HEK293 (cell line): ENCODE results near the gene ASTN2.

Source experiments
- CTCF ChIA-PET: fragments of 350-600 bp; formaldehyde crosslinking; extraction: SDS; loops from one replicate; lab custom pipeline; 2021; ENCODE audit warnings: antibody characterized with exemption; lab: Yijun Ruan, JAX
- POLR2A ChIA-PET: fragments of 300-600 bp; formaldehyde crosslinking; extraction: SDS; loops from one replicate; lab custom pipeline; 2020; ENCODE audit warnings: antibody characterized with exemption, inconsistent platforms; lab: Yijun Ruan, JAX
- H3K27ac ChIP-seq: fragments of 200-500 bp; sonication (Bioruptor generic); 2 replicates; pipeline ENCODE4 v1.5.1; 2014; ENCODE audit warnings: low read depth, low read length, control low read depth, inconsistent platforms; ENCODE audit errors: extremely low read depth
- H3K36me3 ChIP-seq, 2 experiments: fragments of 200-500 bp in 1 of 2; sonication (Bioruptor generic) in 1 of 2; 1 replicate in 1 of 2; 2 replicates in 1 of 2; pipeline ENCODE4 v1.5.1; 2014 to 2017; ENCODE audit warnings: inconsistent platforms in 2 of 2, low read length in 2 of 2; ENCODE audit not compliant: control insufficient read depth in 2 of 2, insufficient read depth in 1 of 2
- H3K4me1 ChIP-seq: fragments of 200-500 bp; sonication (Bioruptor generic); 2 replicates; pipeline ENCODE4 v1.5.1; 2014; ENCODE audit warnings: mild to moderate bottlenecking, low read length, inconsistent platforms; ENCODE audit not compliant: control insufficient read depth, insufficient read depth
- H3K4me3 ChIP-seq: 2 replicates; pipeline ENCODE4 v1.5.1; 2011; ENCODE audit warnings: low read depth, mild to moderate bottlenecking, control low read depth, low read length, moderate library complexity
- H3K9me3 ChIP-seq: fragments of 200-500 bp; sonication (Bioruptor generic); 2 replicates; pipeline ENCODE4 v1.5.1; 2014; ENCODE audit warnings: low read depth, low read length, inconsistent platforms; ENCODE audit not compliant: control insufficient read depth, insufficient read depth
- ELK4 ChIP-seq: IDR thresholded peaks from 2 replicates; pipeline ENCODE4 v1.6.1; 2011; ENCODE audit warnings: mild to moderate bottlenecking, low read depth, low read length, borderline replicate concordance
- GFI1B ChIP-seq: fragments of 450-650 bp; formaldehyde crosslinking; IDR thresholded peaks from 2 replicates; pipeline ENCODE4 v1.5.1; 2016; ENCODE audit warnings: missing biosample characterization, missing genetic modification characterization
- KLF1 ChIP-seq: fragments of 450-650 bp; formaldehyde crosslinking; IDR thresholded peaks from 2 replicates; pipeline ENCODE4 v1.5.1; 2016; ENCODE audit warnings: missing biosample characterization, missing genetic modification characterization
- SP2 ChIP-seq: fragments of 450-650 bp; formaldehyde crosslinking; IDR thresholded peaks from 2 replicates; pipeline ENCODE4 v1.5.1; 2016; ENCODE audit warnings: missing biosample characterization, missing genetic modification characterization
- ZNF10 ChIP-seq: fragments of 450-650 bp; formaldehyde crosslinking; IDR thresholded peaks from 2 replicates; pipeline ENCODE4 v1.5.1; 2017; ENCODE audit warnings: missing biosample characterization, missing genetic modification characterization
- ZNF112 ChIP-seq: fragments of 450-650 bp; formaldehyde crosslinking; IDR thresholded peaks from 2 replicates; pipeline ENCODE4 v1.5.0; 2017; ENCODE audit warnings: missing biosample characterization, missing genetic modification characterization
- ZNF132 ChIP-seq: fragments of 450-650 bp; formaldehyde crosslinking; IDR thresholded peaks from 2 replicates; pipeline ENCODE4 v1.5.1; 2017; ENCODE audit warnings: missing biosample characterization, missing genetic modification characterization, borderline replicate concordance
- ZNF248 ChIP-seq: fragments of 450-650 bp; formaldehyde crosslinking; IDR thresholded peaks from 2 replicates; pipeline ENCODE4 v1.5.1; 2017; ENCODE audit warnings: missing biosample characterization, missing genetic modification characterization
- ZNF292 ChIP-seq: fragments of 450-650 bp; formaldehyde crosslinking; IDR thresholded peaks from 2 replicates; pipeline ENCODE4 v1.5.1; 2016; ENCODE audit warnings: low read depth, missing biosample characterization, missing genetic modification characterization, borderline replicate concordance
- ZNF362 ChIP-seq: fragments of 450-650 bp; formaldehyde crosslinking; IDR thresholded peaks from 2 replicates; pipeline ENCODE4 v1.5.1; 2016; ENCODE audit warnings: missing biosample characterization, missing genetic modification characterization
- ZNF473 ChIP-seq: fragments of 450-650 bp; formaldehyde crosslinking; IDR thresholded peaks from 2 replicates; pipeline ENCODE4 v1.5.1; 2017; ENCODE audit warnings: missing biosample characterization, missing genetic modification characterization
- ZNF514 ChIP-seq: fragments of 450-650 bp; formaldehyde crosslinking; IDR thresholded peaks from 2 replicates; pipeline ENCODE4 v1.5.1; 2016; ENCODE audit warnings: missing biosample characterization, missing genetic modification characterization
- ZNF561 ChIP-seq: fragments of 450-650 bp; IDR thresholded peaks from 2 replicates; pipeline ENCODE4 v1.5.1; 2018; ENCODE audit warnings: missing biosample characterization, missing genetic modification characterization, borderline replicate concordance
- ZNF621 ChIP-seq: fragments of 450-650 bp; formaldehyde crosslinking; IDR thresholded peaks from 2 replicates; pipeline ENCODE4 v1.5.1; 2017; ENCODE audit warnings: missing biosample characterization, missing genetic modification characterization
- ZNF654 ChIP-seq: fragments of 450-650 bp; formaldehyde crosslinking; IDR thresholded peaks from 2 replicates; pipeline ENCODE4 v1.5.1; 2016; ENCODE audit warnings: low read depth, missing biosample characterization, missing genetic modification characterization
- ZNF830 ChIP-seq: fragments of 450-650 bp; IDR thresholded peaks from 2 replicates; pipeline ENCODE4 v1.5.0; 2018; ENCODE audit warnings: missing biosample characterization, missing genetic modification characterization, low read depth, mild to moderate bottlenecking, moderate library complexity
- ZSCAN4 ChIP-seq: fragments of 450-650 bp; formaldehyde crosslinking; IDR thresholded peaks from 2 replicates; pipeline ENCODE4 v1.5.1; 2017; ENCODE audit warnings: missing biosample characterization, missing genetic modification characterization
- TF ChIP-seq, protein P1 (sequence below): fragments of 450-650 bp; formaldehyde crosslinking; IDR thresholded peaks from 2 replicates; pipeline ENCODE4 v1.5.1; 2016; ENCODE audit warnings: missing biosample characterization, missing genetic modification characterization
- TF ChIP-seq, protein P2 (sequence below): fragments of 450-650 bp; formaldehyde crosslinking; IDR thresholded peaks from 2 replicates; pipeline ENCODE4 v1.5.1; 2017; ENCODE audit warnings: missing biosample characterization, missing genetic modification characterization
- TF ChIP-seq, protein P3 (sequence below): fragments of 450-650 bp; formaldehyde crosslinking; IDR thresholded peaks from 2 replicates; pipeline ENCODE4 v1.5.1; 2017; ENCODE audit warnings: missing biosample characterization, mild to moderate bottlenecking, missing genetic modification characterization, moderate library complexity
- TF ChIP-seq, protein P4 (sequence below): fragments of 450-650 bp; formaldehyde crosslinking; IDR thresholded peaks from 2 replicates; pipeline ENCODE4 v1.5.1; 2016; ENCODE audit warnings: missing biosample characterization, missing genetic modification characterization
- TF ChIP-seq, protein P5 (sequence below): fragments of 450-650 bp; formaldehyde crosslinking; IDR thresholded peaks from 2 replicates; pipeline ENCODE4 v1.5.1; 2017; ENCODE audit warnings: missing biosample characterization, missing genetic modification characterization

The ASTN2 gene

DNA sequence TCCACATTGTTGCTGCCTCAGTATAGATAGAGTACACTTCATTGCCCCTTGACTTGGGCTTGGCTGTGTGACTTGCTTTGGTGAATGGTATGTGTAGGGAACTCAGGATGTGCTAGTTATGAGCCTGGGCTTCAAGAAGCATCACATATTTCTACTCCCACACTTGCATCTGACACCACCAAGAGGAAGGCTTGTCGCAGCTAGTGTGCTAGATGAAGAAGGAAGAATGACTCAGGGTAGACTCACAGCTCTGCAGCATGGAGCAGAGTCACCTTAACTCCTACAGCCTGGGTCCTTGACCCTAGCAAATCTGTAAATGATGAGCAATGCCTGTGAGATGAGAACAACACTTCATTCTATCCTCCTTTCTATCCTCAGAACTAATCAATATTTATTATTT is 261.8 kb downstream of the ASTN2 start:
- CTCF ChIA-PET = no interaction called here
- no peaks in the 10 kb centered on the region for H3K4me1 ChIP-seq

DNA sequence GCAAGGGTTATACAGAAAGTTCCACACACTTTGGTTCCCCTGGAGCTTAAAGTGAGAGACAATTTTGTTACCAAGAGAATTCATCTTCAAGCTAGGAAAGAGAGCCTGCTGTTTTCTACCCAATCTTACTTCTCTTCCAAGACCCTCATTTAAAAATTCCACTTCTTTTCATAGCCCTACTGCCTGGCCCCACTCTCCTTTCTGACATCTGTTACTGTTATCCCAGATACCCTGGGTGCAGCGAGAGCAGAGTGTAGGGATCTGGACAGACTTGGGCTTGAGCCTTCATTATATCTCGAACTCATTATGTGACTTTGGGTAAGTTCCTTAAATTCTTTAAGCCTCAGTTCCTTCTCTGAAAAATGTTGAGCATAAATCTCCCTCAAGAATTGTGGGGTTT is 263.1 kb downstream of the ASTN2 start:
- Histone ChIP-seq H3K27ac (no peak overlapping the region), H3K4me1 (no peaks in the 10 kb centered on the region), H3K9me3 (no peaks in the 10 kb centered on the region), H3K4me3 (no peak overlapping the region), H3K36me3 (no peaks in the 10 kb centered on the region)
- ChIA-PET POLR2A (no interaction called here), CTCF (interaction anchor here (1.0 kb wide), 1 partner anchor 415 kb away, joined by 3 read pairs; no protein-coding TSS in a partner anchor)
- TF ChIP-seq KLF1 (tag by site-specific recombination) = no peak
- TF ChIP-seq SP2 = no peak
- TF ChIP-seq ZNF654 (tag by site-specific recombination) = no peak
- TF ChIP-seq ZNF362 (tag by site-specific recombination) = no peak
- TF ChIP-seq ZNF248 (tag by site-specific recombination) = no peak
- TF ChIP-seq, protein P1, sequence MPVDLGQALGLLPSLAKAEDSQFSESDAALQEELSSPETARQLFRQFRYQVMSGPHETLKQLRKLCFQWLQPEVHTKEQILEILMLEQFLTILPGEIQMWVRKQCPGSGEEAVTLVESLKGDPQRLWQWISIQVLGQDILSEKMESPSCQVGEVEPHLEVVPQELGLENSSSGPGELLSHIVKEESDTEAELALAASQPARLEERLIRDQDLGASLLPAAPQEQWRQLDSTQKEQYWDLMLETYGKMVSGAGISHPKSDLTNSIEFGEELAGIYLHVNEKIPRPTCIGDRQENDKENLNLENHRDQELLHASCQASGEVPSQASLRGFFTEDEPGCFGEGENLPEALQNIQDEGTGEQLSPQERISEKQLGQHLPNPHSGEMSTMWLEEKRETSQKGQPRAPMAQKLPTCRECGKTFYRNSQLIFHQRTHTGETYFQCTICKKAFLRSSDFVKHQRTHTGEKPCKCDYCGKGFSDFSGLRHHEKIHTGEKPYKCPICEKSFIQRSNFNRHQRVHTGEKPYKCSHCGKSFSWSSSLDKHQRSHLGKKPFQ (tag by site-specific recombination) = no peak
- TF ChIP-seq ZNF10 (tag by site-specific recombination) = no peak
- TF ChIP-seq ZNF112 (tag by site-specific recombination) = no peak
- TF ChIP-seq, protein P2, sequence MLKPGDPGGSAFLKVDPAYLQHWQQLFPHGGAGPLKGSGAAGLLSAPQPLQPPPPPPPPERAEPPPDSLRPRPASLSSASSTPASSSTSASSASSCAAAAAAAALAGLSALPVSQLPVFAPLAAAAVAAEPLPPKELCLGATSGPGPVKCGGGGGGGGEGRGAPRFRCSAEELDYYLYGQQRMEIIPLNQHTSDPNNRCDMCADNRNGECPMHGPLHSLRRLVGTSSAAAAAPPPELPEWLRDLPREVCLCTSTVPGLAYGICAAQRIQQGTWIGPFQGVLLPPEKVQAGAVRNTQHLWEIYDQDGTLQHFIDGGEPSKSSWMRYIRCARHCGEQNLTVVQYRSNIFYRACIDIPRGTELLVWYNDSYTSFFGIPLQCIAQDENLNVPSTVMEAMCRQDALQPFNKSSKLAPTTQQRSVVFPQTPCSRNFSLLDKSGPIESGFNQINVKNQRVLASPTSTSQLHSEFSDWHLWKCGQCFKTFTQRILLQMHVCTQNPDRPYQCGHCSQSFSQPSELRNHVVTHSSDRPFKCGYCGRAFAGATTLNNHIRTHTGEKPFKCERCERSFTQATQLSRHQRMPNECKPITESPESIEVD (tag by site-specific recombination) = no peak
- no peak for TF ChIP-seq ZNF292
- TF ChIP-seq, protein P3, sequence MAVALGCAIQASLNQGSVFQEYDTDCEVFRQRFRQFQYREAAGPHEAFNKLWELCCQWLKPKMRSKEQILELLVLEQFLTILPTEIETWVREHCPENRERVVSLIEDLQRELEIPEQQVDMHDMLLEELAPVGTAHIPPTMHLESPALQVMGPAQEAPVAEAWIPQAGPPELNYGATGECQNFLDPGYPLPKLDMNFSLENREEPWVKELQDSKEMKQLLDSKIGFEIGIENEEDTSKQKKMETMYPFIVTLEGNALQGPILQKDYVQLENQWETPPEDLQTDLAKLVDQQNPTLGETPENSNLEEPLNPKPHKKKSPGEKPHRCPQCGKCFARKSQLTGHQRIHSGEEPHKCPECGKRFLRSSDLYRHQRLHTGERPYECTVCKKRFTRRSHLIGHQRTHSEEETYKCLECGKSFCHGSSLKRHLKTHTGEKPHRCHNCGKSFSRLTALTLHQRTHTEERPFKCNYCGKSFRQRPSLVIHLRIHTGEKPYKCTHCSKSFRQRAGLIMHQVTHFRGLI (tag by site-specific recombination) = no peak
- no peak for TF ChIP-seq ZNF473
- no peak for TF ChIP-seq GFI1B (tag by site-specific recombination)
- no peak for TF ChIP-seq ZNF132 (tag by site-specific recombination)
- TF ChIP-seq, protein P4, sequence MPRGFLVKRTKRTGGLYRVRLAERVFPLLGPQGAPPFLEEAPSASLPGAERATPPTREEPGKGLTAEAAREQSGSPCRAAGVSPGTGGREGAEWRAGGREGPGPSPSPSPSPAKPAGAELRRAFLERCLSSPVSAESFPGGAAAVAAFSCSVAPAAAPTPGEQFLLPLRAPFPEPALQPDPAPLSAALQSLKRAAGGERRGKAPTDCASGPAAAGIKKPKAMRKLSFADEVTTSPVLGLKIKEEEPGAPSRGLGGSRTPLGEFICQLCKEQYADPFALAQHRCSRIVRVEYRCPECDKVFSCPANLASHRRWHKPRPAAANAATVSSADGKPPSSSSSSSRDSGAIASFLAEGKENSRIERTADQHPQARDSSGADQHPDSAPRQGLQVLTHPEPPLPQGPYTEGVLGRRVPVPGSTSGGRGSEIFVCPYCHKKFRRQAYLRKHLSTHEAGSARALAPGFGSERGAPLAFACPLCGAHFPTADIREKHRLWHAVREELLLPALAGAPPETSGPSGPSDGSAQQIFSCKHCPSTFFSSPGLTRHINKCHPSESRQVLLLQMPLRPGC (tag by site-specific recombination) = no peak
- TF ChIP-seq, protein P5, sequence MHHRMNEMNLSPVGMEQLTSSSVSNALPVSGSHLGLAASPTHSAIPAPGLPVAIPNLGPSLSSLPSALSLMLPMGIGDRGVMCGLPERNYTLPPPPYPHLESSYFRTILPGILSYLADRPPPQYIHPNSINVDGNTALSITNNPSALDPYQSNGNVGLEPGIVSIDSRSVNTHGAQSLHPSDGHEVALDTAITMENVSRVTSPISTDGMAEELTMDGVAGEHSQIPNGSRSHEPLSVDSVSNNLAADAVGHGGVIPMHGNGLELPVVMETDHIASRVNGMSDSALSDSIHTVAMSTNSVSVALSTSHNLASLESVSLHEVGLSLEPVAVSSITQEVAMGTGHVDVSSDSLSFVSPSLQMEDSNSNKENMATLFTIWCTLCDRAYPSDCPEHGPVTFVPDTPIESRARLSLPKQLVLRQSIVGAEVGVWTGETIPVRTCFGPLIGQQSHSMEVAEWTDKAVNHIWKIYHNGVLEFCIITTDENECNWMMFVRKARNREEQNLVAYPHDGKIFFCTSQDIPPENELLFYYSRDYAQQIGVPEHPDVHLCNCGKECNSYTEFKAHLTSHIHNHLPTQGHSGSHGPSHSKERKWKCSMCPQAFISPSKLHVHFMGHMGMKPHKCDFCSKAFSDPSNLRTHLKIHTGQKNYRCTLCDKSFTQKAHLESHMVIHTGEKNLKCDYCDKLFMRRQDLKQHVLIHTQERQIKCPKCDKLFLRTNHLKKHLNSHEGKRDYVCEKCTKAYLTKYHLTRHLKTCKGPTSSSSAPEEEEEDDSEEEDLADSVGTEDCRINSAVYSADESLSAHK (tag by site-specific recombination) = no peak

More for the DNA sequence above, 261.8 kb downstream of the ASTN2 start:
- Histone ChIP-seq H3K27ac (no peak overlapping the region), H3K36me3 (no peaks in the 10 kb centered on the region), H3K4me3 (no peak overlapping the region), H3K9me3 (no peaks in the 10 kb centered on the region)
- no peak for TF ChIP-seq ELK4
- TF ChIP-seq ZNF561 (tag by site-specific recombination) = no peak
- no peak for TF ChIP-seq ZNF621 (tag by site-specific recombination)
- TF ChIP-seq ZSCAN4 (tag by site-specific recombination) = no peak
- no peak for TF ChIP-seq ZNF514 (tag by site-specific recombination)
- no peak for TF ChIP-seq ZNF830 (tag by site-specific recombination)
- POLR2A ChIA-PET = no interaction called here
